ENCODE results near the gene HSPB7.

DNA sequence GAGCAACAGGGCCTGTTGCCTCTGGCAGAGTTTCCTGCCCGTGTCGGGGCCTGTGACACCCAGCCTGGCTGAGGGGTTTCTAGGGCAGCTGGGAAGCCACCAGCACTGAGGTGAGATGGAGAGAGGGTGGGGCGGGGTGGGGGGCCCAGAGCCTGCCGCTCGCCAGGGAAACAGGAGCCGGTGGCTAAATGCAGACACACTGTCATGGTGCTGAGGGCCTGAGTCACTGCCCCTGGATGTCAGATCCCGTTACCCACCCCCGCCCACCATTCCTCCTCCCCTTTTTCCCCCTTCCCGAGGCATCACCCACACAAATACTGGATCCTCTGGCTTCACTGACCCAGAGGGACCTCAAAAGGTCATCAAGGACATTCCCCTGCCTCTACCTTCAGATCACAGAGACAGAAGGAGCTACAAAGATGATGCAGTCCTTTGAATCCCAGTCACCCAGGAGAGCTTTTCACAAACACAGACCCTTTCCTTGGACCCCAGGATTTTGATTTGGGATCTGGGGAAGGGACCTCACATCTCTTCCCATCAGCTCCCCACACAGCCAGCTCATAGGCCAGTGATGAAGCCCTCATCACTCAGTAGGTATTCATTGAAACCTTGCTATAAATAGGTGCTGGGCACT is 1.9 kb upstream of the HSPB7 start:
- TF ChIP-seq, protein P1, sequence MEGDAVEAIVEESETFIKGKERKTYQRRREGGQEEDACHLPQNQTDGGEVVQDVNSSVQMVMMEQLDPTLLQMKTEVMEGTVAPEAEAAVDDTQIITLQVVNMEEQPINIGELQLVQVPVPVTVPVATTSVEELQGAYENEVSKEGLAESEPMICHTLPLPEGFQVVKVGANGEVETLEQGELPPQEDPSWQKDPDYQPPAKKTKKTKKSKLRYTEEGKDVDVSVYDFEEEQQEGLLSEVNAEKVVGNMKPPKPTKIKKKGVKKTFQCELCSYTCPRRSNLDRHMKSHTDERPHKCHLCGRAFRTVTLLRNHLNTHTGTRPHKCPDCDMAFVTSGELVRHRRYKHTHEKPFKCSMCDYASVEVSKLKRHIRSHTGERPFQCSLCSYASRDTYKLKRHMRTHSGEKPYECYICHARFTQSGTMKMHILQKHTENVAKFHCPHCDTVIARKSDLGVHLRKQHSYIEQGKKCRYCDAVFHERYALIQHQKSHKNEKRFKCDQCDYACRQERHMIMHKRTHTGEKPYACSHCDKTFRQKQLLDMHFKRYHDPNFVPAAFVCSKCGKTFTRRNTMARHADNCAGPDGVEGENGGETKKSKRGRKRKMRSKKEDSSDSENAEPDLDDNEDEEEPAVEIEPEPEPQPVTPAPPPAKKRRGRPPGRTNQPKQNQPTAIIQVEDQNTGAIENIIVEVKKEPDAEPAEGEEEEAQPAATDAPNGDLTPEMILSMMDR (IDR thresholded peaks at IDR 0.05; ENCODE audit: borderline replicate concordance, extremely low read depth, low read length, poor library complexity, severe bottlenecking): no peak
- TF ChIP-seq EZH2 (IDR thresholded peaks at IDR 0.05; ENCODE audit: borderline replicate concordance, low read depth, low read length, severe bottlenecking): no peak

Measured in DND-41 (cell line).